Activated T-cell treated with anti-CD3 and anti-CD28 coated beads for 1 hour (primary cell): ENCODE data around the gene MYH10.

ENCODE experiments used
- DNase-seq: peaks from one replicate; pipeline ENCODE4 v3.0.0-alpha.2; 2020; ENCODE audit warnings: low read depth

MYH10 gene

GRCh38 chr17:8473451-8474192 is 156.9 kb downstream of the MYH10 start:
- DNase-seq, result no peak

- DNase-seq, result no peak
Observed at GRCh38 chr17:8472663-8473062, 157.9 kb downstream of the MYH10 start.

GRCh38 chr17:8470447-8471047 is 160.0 kb downstream of the MYH10 start:
- no peak for DNase-seq

- DNase-seq, result no peak
Observed at GRCh38 chr17:8469964-8470363, 160.6 kb downstream of the MYH10 start.

GRCh38 chr17:8468980-8469379 is 161.5 kb downstream of the MYH10 start:
- DNase-seq, result no peak

GRCh38 chr17:8468127-8468526 is 162.4 kb downstream of the MYH10 start:
- DNase-seq, result no peak

GRCh38 chr17:8467527-8467926 is 163.0 kb downstream of the MYH10 start:
- no peak for DNase-seq

GRCh38 chr17:8466873-8467272 is 163.7 kb downstream of the MYH10 start:
- no peak for DNase-seq

- DNase-seq, result no peak
Observed at GRCh38 chr17:8466456-8466855, 164.1 kb downstream of the MYH10 start.

GRCh38 chr17:8465759-8466158 is 164.8 kb downstream of the MYH10 start:
- no peak for DNase-seq

- no peak for DNase-seq
Observed at GRCh38 chr17:8465356-8465755, 165.2 kb downstream of the MYH10 start.

GRCh38 chr17:8464941-8465340 is 165.6 kb downstream of the MYH10 start:
- DNase-seq, result no peak

- DNase-seq, result no peak
Observed at GRCh38 chr17:8463099-8463498, 167.4 kb downstream of the MYH10 start.

GRCh38 chr17:8462564-8462963 is 168.0 kb downstream of the MYH10 start:
- DNase-seq, result no peak

- no peak for DNase-seq
Observed at GRCh38 chr17:8459831-8460230, 170.7 kb downstream of the MYH10 start.

GRCh38 chr17:8459107-8459506 is 171.4 kb downstream of the MYH10 start:
- DNase-seq, result no peak

- DNase-seq, result no peak
Observed at GRCh38 chr17:8458128-8458527, 172.4 kb downstream of the MYH10 start.

GRCh38 chr17:8455665-8456209 is 174.8 kb downstream of the MYH10 start:
- DNase-seq, result no peak

- DNase-seq, result no peak
Observed at GRCh38 chr17:8453326-8453725, 177.2 kb downstream of the MYH10 start.

- DNase-seq, result no peak
Observed at GRCh38 chr17:8451933-8452614, 178.5 kb downstream of the MYH10 start.

GRCh38 chr17:8448310-8448709 is 182.2 kb downstream of the MYH10 start:
- DNase-seq, result no peak

GRCh38 chr17:8447799-8448198 is 182.7 kb downstream of the MYH10 start:
- DNase-seq, result no peak

GRCh38 chr17:8445536-8445935 is 185.0 kb downstream of the MYH10 start:
- no peak for DNase-seq
